H9 (cell line): ENCODE measurements around the gene NEURL1B. TPM values are rescaled to one million over a fixed set of nuclear protein-coding genes. Genes with fewer than 3 reads are reported as not detected.

Experiments
- DNase-seq: peaks from one replicate; pipeline ENCODE4 v3.0.0-alpha.2; 2017
- H2AFZ ChIP-seq: one replicate; pipeline ENCODE4 v1.6.1; 2013; ENCODE audit warnings: mild to moderate bottlenecking, low read length, control low read depth, moderate library complexity
- H2AK5ac ChIP-seq: 2 replicates; pipeline ENCODE4 v1.6.1; 2013; ENCODE audit warnings: low read length, control low read depth, mixed read lengths; ENCODE audit not compliant: insufficient read length
- H2BK120ac ChIP-seq: one replicate; pipeline ENCODE4 v1.6.1; 2013; ENCODE audit warnings: low read depth, mild to moderate bottlenecking, low read length, control low read depth, inconsistent platforms; ENCODE audit not compliant: poor library complexity, severe bottlenecking
- H2BK12ac ChIP-seq: 2 replicates; pipeline ENCODE4 v1.6.1; 2013; ENCODE audit warnings: low read length, control low read depth, mixed read lengths, low read depth; ENCODE audit not compliant: insufficient read length
- H2BK15ac ChIP-seq: 2 replicates; pipeline ENCODE4 v1.6.1; 2013; ENCODE audit warnings: low read depth, low read length, control low read depth
- H2BK20ac ChIP-seq: one replicate; pipeline ENCODE4 v1.6.1; 2013; ENCODE audit warnings: low read depth, mild to moderate bottlenecking, low read length, control low read depth, inconsistent platforms; ENCODE audit not compliant: poor library complexity, severe bottlenecking
- H2BK5ac ChIP-seq: 2 replicates; pipeline ENCODE4 v1.6.1; 2013; ENCODE audit warnings: low read length, control low read depth, mixed read lengths; ENCODE audit not compliant: insufficient read length
- H3K14ac ChIP-seq: 2 replicates; pipeline ENCODE4 v1.6.1; 2013; ENCODE audit warnings: low read length, control low read depth; ENCODE audit not compliant: insufficient read depth
- H3K18ac ChIP-seq: 2 replicates; pipeline ENCODE4 v1.6.1; 2013; ENCODE audit warnings: low read depth, mild to moderate bottlenecking, mixed read lengths, low read length, control low read depth; ENCODE audit not compliant: insufficient read length
- H3K23ac ChIP-seq: 2 replicates; pipeline ENCODE4 v1.6.1; 2013; ENCODE audit warnings: low read length, control low read depth, mixed read lengths, low read depth; ENCODE audit not compliant: insufficient read length
- H3K23me2 ChIP-seq: 2 replicates; pipeline ENCODE4 v1.6.1; 2013; ENCODE audit warnings: low read depth, mild to moderate bottlenecking, mixed read lengths, low read length, control low read depth; ENCODE audit not compliant: insufficient read length, poor library complexity, severe bottlenecking
- H3K27ac ChIP-seq: 2 replicates; pipeline ENCODE4 v1.5.1; 2013; ENCODE audit warnings: low read length, control low read depth, mixed read lengths, low read depth; ENCODE audit not compliant: insufficient read length
- H3K27me3 ChIP-seq: 2 replicates; pipeline ENCODE4 v1.6.1; 2013; ENCODE audit warnings: low read length, control low read depth, inconsistent platforms; ENCODE audit not compliant: insufficient read depth
- H3K4ac ChIP-seq: 2 replicates; pipeline ENCODE4 v1.6.1; 2013; ENCODE audit warnings: low read depth, mild to moderate bottlenecking, control low read depth, inconsistent platforms, low read length, moderate library complexity
- H3K4me1 ChIP-seq: 2 replicates; pipeline ENCODE4 v1.6.1; 2013; ENCODE audit warnings: low read length, control low read depth, inconsistent platforms; ENCODE audit not compliant: insufficient read depth
- H3K4me2 ChIP-seq: 2 replicates; pipeline ENCODE4 v1.6.1; 2013; ENCODE audit warnings: low read length, control low read depth, mixed read lengths; ENCODE audit not compliant: insufficient read length, insufficient read depth
- H3K56ac ChIP-seq: 2 replicates; pipeline ENCODE4 v1.6.1; 2013; ENCODE audit warnings: low read depth, mild to moderate bottlenecking, mixed read lengths, low read length, control low read depth; ENCODE audit not compliant: insufficient read length
- H3K79me1 ChIP-seq: 2 replicates; pipeline ENCODE4 v1.6.1; 2013; ENCODE audit warnings: low read depth, mild to moderate bottlenecking, moderate library complexity, low read length, control low read depth, inconsistent platforms; ENCODE audit not compliant: insufficient read depth, poor library complexity, severe bottlenecking
- H3K79me2 ChIP-seq: 2 replicates; pipeline ENCODE4 v1.6.1; 2013; ENCODE audit warnings: low read length, control low read depth, inconsistent platforms; ENCODE audit not compliant: insufficient read depth
- H3K9ac ChIP-seq: 2 replicates; pipeline ENCODE4 v1.6.1; 2013; ENCODE audit warnings: low read length, control low read depth, mixed read lengths; ENCODE audit not compliant: insufficient read length; ENCODE audit errors: extremely low read depth
- H3K9me3 ChIP-seq: one replicate; pipeline ENCODE4 v1.6.1; 2013; ENCODE audit warnings: low read depth, low read length, inconsistent platforms; ENCODE audit not compliant: control insufficient read depth
- H3T11ph ChIP-seq: one replicate; pipeline ENCODE4 v1.6.1; 2013; ENCODE audit warnings: mild to moderate bottlenecking, low read length, control low read depth, inconsistent platforms
- H4K20me1 ChIP-seq: one replicate; pipeline ENCODE4 v1.6.1; 2013; ENCODE audit not compliant: control insufficient read depth, insufficient read length, insufficient read depth
- H4K5ac ChIP-seq: 2 replicates; pipeline ENCODE4 v1.6.1; 2013; ENCODE audit warnings: low read depth, mild to moderate bottlenecking, mixed read lengths, low read length, control low read depth; ENCODE audit not compliant: insufficient read length
- H4K8ac ChIP-seq: replicated peaks from 2 replicates; pipeline ENCODE4 v1.6.1; 2013; ENCODE audit warnings: low read length, control low read depth, mixed read lengths, low read depth; ENCODE audit not compliant: insufficient read length
- H4K91ac ChIP-seq: 2 replicates; pipeline ENCODE4 v1.6.1; 2013; ENCODE audit warnings: low read depth, mild to moderate bottlenecking, moderate library complexity, mixed read lengths, low read length, control low read depth; ENCODE audit not compliant: insufficient read length
- H3K27ac Mint-ChIP-seq, 3 experiments: 2 replicates in 2 of 3; 3 replicates in 1 of 3; pipeline ENCODE4 v1.8.0; 2020 to 2021; ENCODE audit warnings: mixed read lengths in 3 of 3, mild to moderate bottlenecking in 1 of 3, moderate library complexity in 1 of 3
- H3K27me3 Mint-ChIP-seq: 2 replicates; pipeline ENCODE4 v1.8.0; 2021; ENCODE audit warnings: low read depth, mild to moderate bottlenecking, moderate library complexity, mixed read lengths
- H3K36me3 Mint-ChIP-seq, 3 experiments: 2 replicates in 2 of 3; 3 replicates in 1 of 3; pipeline ENCODE4 v1.8.0; 2020 to 2021; ENCODE audit warnings: low read depth in 3 of 3, mixed read lengths in 3 of 3; ENCODE audit not compliant: insufficient read depth in 1 of 3
- H3K4me1 Mint-ChIP-seq, 2 experiments: 2 replicates each; pipeline ENCODE4 v1.8.0; 2020; ENCODE audit warnings: mixed read lengths in 2 of 2
- H3K4me3 Mint-ChIP-seq, 2 experiments: 2 replicates in 1 of 2; 3 replicates in 1 of 2; pipeline ENCODE4 v1.8.0; 2020 to 2021; ENCODE audit warnings: mild to moderate bottlenecking in 2 of 2, mixed read lengths in 2 of 2, moderate library complexity in 1 of 2
- H3K9me3 Mint-ChIP-seq, 2 experiments: 2 replicates in 1 of 2; 3 replicates in 1 of 2; pipeline ENCODE4 v1.8.0; 2020; ENCODE audit warnings: mild to moderate bottlenecking in 2 of 2, mixed read lengths in 2 of 2, moderate library complexity in 1 of 2
- CTCF ChIP-seq: fragments of 200-600 bp; sonication (generic); conservative IDR thresholded peaks from 3 replicates; pipeline ENCODE4 v1.8.0; 2021; ENCODE audit warnings: antibody characterized with exemption, mild to moderate bottlenecking
- WGBS: extraction: QIAGEN DNeasy Blood & Tissue Kit; methylation state at CpG from one replicate; pipeline ENCODE4 v1.1.7; 2013; ENCODE audit warnings: missing lambda C conversion rate, low lambda C conversion rate, mixed read lengths; ENCODE audit not compliant: insufficient read length; ENCODE audit errors: extremely low coverage; 5-methylcytosine and 5-hydroxymethylcytosine counted together
- total RNA-seq: library from RNA; stranded (reverse); gene quantifications from 2 replicates; pipeline ENCODE4 v1.2.1, GENCODE V29; 2021

NEURL1B gene
- total RNA-seq, 1 experiment from 2014 or later, result 3.6 TPM

DNA sequence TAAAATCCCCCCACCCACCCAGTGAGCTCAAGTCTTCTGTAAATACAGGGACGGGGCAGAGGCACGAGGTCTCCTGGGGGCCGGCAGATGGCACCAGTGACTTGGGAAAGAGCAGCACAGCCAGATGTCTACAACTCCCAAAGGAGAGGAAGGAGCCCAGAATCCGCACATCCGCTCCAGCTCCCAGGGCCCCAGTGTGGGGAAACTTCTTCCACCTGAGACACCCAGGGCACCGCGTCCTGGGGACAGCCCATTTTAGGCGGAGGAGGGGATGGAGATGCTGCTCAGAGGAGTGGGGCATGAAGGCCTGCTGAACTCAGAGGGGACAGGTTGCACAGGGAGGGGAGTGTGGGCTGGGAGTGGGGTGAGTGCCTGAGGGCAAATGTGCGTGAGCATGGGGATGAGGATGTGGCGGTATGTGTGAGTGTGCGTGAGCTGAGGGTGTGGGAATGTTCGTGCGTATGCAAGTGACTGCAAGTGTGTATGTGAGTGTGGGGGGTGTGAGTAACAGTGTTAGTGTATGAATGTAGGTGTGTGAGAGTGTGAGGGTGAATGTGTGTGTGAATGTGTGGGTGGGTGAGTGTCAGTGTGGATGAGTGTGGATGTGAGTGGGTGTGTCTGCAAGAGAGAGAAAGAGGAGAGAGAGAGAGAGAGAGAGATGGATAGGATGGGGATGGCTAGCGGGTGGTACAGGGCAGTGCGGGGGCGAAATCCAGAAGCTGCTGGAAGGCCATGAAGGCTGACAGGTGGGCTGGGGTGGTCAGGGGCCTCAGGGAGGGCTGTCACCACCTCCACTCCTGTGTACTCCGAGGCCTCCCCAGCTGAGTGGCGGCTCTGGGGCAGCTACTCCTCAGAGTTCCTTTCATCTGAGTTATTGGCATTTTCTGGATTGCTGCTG lies 66.5 kb downstream of the NEURL1B start:
- H3K23ac ChIP-seq, result no peak overlapping the region
- H4K91ac ChIP-seq, result no peak overlapping the region
- H3K27ac ChIP-seq, result no peak overlapping the region
- no peak overlapping the region for H2BK120ac ChIP-seq
- H2AFZ ChIP-seq, result no peak overlapping the region
- H3K14ac ChIP-seq, result no peak overlapping the region
- no peaks in the 10 kb centered on the region for H3K23me2 ChIP-seq
- no peak overlapping the region for H2AK5ac ChIP-seq
- H2BK20ac ChIP-seq, result no peak overlapping the region
- H3K4me1 Mint-ChIP-seq, result peaks cover 12 to 14% of the 10 kb centered on the region in 2 experiments
- H3K4me1 ChIP-seq, result no peaks in the 10 kb centered on the region
- no peak overlapping the region for H3K4me2 ChIP-seq
- H3K18ac ChIP-seq, result no peak overlapping the region
- H3K27ac Mint-ChIP-seq, result no peak overlapping the region
- no peak overlapping the region for H3K4ac ChIP-seq
- WGBS, result no CpG with 5 or more reads among the region's 18 CpGs
- H3K27me3 ChIP-seq, result no peaks in the 10 kb centered on the region
- peak; percentile 81 for DNase-seq
- H4K8ac ChIP-seq, result no peak overlapping the region
- H3K56ac ChIP-seq, result no peak overlapping the region
- H2BK15ac ChIP-seq, result no peak overlapping the region
- no peaks in the 10 kb centered on the region for H3K36me3 Mint-ChIP-seq
- H3K79me1 ChIP-seq, result no peaks in the 10 kb centered on the region
- peaks cover 48% of the 10 kb centered on the region for H3K27me3 Mint-ChIP-seq
- H3K9me3 ChIP-seq, result no peaks in the 10 kb centered on the region
- H3T11ph ChIP-seq, result no peak overlapping the region
- no peak overlapping the region for H4K5ac ChIP-seq
- H3K79me2 ChIP-seq, result no peaks in the 10 kb centered on the region
- TF ChIP-seq CTCF, result peak; percentile 70
- no peak overlapping the region for H2BK12ac ChIP-seq
- H4K20me1 ChIP-seq, result no peaks in the 10 kb centered on the region
- H3K9me3 Mint-ChIP-seq, result no peaks in the 10 kb centered on the region; a peak in 1 of 5 replicates
- H3K9ac ChIP-seq, result no peak overlapping the region
- no peak overlapping the region for H2BK5ac ChIP-seq
- H3K4me3 Mint-ChIP-seq, result no peak overlapping the region
